ENCODE results near the gene COG7.

COG7 gene

GRCh38 chr16:23354246-23354645 is 98.7 kb downstream of the COG7 start:
- DNase-seq, result no peak

GRCh38 chr16:23353440-23353839 is 99.5 kb downstream of the COG7 start:
- no peak for DNase-seq

GRCh38 chr16:23351360-23351759 is 101.6 kb downstream of the COG7 start:
- DNase-seq, result no peak

- DNase-seq, result no peak
Observed at GRCh38 chr16:23348579-23349469, 104.2 kb downstream of the COG7 start.

- no peak for DNase-seq
Observed at GRCh38 chr16:23345237-23345636, 107.8 kb downstream of the COG7 start.

GRCh38 chr16:23343643-23344612 is 109.1 kb downstream of the COG7 start:
- DNase-seq, result no peak

- DNase-seq, result no peak
Observed at GRCh38 chr16:23342083-23342640, 110.8 kb downstream of the COG7 start.

- DNase-seq, result no peak
Observed at GRCh38 chr16:23339787-23340186, 113.2 kb downstream of the COG7 start.

Data from CD4-positive, alpha-beta T cell treated with Interleukin-12 subunit alpha and Interleukin-12 subunit beta, for 1 hour (primary cell).